Measurements from ENCODE around the gene FAM107A. TPM values are rescaled to one million over a fixed set of nuclear protein-coding genes. Genes with fewer than 3 reads are reported as not detected.
A peak's percentile ranks its signal among the peaks of the same experiment; 100 is the strongest.

FAM107A gene
- total and polyA plus RNA-seq, 2 of the 13 experiments (the other 11 are each of a cell fraction or from before 2014, with no cell fraction given), result not detected

DNA sequence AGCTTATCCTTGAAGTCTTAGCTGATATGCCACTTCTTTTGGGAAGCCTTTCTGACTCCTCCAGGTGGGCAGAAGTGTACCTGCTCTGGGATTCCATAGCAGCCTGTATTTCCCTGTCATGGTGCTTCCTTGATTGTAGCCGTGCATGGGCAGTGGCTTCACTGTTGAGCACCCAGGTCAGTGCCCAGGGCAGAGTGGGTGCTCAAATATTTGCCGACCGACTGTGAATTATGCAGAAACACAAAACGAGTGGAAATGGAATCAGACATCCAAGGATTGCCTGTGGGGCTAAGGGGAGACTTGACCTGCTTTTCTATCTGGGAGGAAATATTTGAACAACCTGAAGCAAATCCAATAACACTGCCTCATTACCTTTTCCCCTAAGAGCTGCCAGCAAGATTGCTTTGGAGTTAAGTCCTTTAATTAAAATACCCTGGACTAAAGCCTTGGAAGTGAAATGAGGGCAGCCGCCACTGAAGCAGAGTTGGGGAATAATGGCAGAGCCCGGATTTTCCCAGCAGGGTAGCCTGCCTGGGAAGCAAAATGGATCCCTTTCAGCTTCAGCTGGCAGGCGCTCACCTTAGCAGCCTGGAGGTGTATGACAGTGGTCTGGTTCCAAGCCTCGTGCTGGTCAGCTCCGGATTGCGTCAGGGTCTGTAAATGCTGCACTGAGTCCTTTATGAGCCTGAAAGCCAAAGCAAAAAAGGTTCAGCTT lies 55.1 kb downstream of the FAM107A start (continued):
- TF ChIP-seq CHCHD3 (CRISPR knock-in tag; IDR thresholded peaks at IDR 0.05), result no peak
- no peak for TF ChIP-seq ZNF761 (CRISPR knock-in tag; conservative IDR thresholded peaks at IDR 0.05)
- no peak for TF ChIP-seq ZNF589 (CRISPR knock-in tag; conservative IDR thresholded peaks at IDR 0.05)
- TF ChIP-seq MEIS2 (CRISPR knock-in tag; IDR thresholded peaks at IDR 0.05), result 0 out of 2 replicates have a peak, but pooled peaks have one; percentile 32
- TF ChIP-seq, protein P1, sequence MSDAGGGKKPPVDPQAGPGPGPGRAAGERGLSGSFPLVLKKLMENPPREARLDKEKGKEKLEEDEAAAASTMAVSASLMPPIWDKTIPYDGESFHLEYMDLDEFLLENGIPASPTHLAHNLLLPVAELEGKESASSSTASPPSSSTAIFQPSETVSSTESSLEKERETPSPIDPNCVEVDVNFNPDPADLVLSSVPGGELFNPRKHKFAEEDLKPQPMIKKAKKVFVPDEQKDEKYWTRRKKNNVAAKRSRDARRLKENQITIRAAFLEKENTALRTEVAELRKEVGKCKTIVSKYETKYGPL (CRISPR knock-in tag; IDR thresholded peaks at IDR 0.05), result no peak
- TF ChIP-seq, protein P2, sequence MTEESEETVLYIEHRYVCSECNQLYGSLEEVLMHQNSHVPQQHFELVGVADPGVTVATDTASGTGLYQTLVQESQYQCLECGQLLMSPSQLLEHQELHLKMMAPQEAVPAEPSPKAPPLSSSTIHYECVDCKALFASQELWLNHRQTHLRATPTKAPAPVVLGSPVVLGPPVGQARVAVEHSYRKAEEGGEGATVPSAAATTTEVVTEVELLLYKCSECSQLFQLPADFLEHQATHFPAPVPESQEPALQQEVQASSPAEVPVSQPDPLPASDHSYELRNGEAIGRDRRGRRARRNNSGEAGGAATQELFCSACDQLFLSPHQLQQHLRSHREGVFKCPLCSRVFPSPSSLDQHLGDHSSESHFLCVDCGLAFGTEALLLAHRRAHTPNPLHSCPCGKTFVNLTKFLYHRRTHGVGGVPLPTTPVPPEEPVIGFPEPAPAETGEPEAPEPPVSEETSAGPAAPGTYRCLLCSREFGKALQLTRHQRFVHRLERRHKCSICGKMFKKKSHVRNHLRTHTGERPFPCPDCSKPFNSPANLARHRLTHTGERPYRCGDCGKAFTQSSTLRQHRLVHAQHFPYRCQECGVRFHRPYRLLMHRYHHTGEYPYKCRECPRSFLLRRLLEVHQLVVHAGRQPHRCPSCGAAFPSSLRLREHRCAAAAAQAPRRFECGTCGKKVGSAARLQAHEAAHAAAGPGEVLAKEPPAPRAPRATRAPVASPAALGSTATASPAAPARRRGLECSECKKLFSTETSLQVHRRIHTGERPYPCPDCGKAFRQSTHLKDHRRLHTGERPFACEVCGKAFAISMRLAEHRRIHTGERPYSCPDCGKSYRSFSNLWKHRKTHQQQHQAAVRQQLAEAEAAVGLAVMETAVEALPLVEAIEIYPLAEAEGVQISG (CRISPR knock-in tag; IDR thresholded peaks at IDR 0.05), result 0 out of 2 replicates have a peak, but pooled peaks have one; percentile 2
- TF ChIP-seq, protein P3, sequence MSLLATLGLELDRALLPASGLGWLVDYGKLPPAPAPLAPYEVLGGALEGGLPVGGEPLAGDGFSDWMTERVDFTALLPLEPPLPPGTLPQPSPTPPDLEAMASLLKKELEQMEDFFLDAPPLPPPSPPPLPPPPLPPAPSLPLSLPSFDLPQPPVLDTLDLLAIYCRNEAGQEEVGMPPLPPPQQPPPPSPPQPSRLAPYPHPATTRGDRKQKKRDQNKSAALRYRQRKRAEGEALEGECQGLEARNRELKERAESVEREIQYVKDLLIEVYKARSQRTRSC (CRISPR knock-in tag; IDR thresholded peaks at IDR 0.05; ENCODE audit: low read depth), result no peak
- TF ChIP-seq ZSCAN21 (CRISPR knock-in tag; IDR thresholded peaks at IDR 0.05; ENCODE audit: borderline replicate concordance), result no peak
- TF ChIP-seq, protein P4, sequence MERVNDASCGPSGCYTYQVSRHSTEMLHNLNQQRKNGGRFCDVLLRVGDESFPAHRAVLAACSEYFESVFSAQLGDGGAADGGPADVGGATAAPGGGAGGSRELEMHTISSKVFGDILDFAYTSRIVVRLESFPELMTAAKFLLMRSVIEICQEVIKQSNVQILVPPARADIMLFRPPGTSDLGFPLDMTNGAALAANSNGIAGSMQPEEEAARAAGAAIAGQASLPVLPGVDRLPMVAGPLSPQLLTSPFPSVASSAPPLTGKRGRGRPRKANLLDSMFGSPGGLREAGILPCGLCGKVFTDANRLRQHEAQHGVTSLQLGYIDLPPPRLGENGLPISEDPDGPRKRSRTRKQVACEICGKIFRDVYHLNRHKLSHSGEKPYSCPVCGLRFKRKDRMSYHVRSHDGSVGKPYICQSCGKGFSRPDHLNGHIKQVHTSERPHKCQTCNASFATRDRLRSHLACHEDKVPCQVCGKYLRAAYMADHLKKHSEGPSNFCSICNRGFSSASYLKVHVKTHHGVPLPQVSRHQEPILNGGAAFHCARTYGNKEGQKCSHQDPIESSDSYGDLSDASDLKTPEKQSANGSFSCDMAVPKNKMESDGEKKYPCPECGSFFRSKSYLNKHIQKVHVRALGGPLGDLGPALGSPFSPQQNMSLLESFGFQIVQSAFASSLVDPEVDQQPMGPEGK (CRISPR knock-in tag; IDR thresholded peaks at IDR 0.05), result no peak
- TF ChIP-seq, protein P5, sequence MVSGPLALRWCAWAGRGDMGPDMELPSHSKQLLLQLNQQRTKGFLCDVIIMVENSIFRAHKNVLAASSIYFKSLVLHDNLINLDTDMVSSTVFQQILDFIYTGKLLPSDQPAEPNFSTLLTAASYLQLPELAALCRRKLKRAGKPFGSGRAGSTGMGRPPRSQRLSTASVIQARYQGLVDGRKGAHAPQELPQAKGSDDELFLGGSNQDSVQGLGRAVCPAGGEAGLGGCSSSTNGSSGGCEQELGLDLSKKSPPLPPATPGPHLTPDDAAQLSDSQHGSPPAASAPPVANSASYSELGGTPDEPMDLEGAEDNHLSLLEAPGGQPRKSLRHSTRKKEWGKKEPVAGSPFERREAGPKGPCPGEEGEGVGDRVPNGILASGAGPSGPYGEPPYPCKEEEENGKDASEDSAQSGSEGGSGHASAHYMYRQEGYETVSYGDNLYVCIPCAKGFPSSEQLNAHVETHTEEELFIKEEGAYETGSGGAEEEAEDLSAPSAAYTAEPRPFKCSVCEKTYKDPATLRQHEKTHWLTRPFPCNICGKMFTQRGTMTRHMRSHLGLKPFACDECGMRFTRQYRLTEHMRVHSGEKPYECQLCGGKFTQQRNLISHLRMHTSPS (CRISPR knock-in tag; IDR thresholded peaks at IDR 0.05; ENCODE audit: low read depth), result no peak
- peak; percentile 70; the same call in 1 of the 2 replicates for TF ChIP-seq CEBPB (IDR thresholded peaks at IDR 0.05; ENCODE audit: borderline replicate concordance, low read depth, low read length)
- TF ChIP-seq EZH2 (conservative IDR thresholded peaks at IDR 0.05; ENCODE audit: low read depth, low read length), result no peak
- TF ChIP-seq, protein P6, sequence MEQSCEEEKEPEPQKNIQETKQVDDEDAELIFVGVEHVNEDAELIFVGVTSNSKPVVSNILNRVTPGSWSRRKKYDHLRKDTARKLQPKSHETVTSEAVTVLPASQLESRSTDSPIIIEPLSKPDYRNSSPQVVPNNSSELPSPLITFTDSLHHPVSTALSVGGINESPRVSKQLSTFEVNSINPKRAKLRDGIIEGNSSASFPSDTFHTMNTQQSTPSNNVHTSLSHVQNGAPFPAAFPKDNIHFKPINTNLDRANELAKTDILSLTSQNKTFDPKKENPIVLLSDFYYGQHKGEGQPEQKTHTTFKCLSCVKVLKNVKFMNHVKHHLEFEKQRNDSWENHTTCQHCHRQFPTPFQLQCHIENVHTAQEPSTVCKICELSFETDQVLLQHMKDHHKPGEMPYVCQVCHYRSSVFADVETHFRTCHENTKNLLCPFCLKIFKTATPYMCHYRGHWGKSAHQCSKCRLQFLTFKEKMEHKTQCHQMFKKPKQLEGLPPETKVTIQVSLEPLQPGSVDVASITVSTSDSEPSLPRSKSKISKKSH (CRISPR knock-in tag; IDR thresholded peaks at IDR 0.05; ENCODE audit: borderline replicate concordance), result no peak
- TF ChIP-seq BRD4 (CRISPR knock-in tag; IDR thresholded peaks at IDR 0.05), result no peak
- TF ChIP-seq MLLT10 (CRISPR knock-in tag; IDR thresholded peaks at IDR 0.05), result no peak

All from HepG2 (cell line).